Endometrium (tissue), 2 donors: ENCODE results near the gene NELFCD.
"Not testable (repeated sequence)": the region's sequence is repeated elsewhere in the genome, so short reads cannot be mapped to it uniquely, and the experiment has no call there.

Experiments used
- FAIRE-seq: peaks from 2 replicates; lab custom pipeline; 2012; peaks lifted over from hg19 to GRCh38; lab: Jason Lieb, UNC
- donor health status: control.
- donor health status: control.

The NELFCD gene

GRCh38 chr20:58973866-58974265 is 7.2 kb upstream of the NELFCD start:
- no peak for FAIRE-seq

- FAIRE-seq, result no peak
Observed at GRCh38 chr20:58975353-58975752, 5.7 kb upstream of the NELFCD start.

GRCh38 chr20:58976061-58976730 is 4.9 kb upstream of the NELFCD start:
- no peak for FAIRE-seq

DNA sequence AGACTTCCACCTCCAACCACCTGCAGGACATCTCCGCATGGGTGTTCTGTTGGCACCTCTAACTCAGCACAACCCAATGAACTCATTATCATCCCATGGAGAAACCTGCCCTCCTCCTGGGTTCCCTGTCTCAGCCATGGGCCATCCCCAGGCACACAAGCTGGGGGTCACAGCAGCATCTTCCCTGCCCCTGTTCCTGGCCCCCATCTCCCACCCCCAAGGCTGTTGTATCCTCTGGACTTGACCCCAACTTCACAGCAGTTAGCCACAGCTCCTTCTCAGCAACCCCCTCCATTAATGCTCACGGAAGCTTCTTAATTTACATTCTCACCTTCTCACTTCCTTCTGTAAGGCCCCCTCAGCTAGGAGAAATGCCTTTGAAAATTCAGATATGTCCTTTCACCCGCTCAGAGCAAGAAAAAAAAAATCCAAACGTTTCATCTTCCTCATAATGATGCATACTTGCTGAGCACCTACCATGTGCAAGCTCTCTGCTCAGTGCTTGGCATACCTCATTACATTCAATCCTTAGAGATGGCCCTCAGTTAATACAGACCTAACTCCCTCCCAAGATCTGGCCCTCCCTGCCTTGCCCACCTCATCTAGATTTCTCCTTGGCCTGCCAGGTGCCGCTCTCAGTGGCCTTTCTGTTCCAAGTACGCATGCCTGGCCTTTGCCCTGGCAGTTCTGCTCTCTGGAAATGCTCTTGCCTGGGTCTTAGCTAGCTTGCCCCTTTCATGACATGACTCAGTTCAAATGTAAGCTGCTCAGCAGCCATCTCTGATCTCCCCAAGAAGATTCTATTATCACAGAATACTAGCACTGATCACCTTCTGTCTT is 2.5 kb upstream of the NELFCD start:
- no peak for FAIRE-seq

GRCh38 chr20:58981628-58982364 is 740 bp downstream of the NELFCD start:
- FAIRE-seq, result no peak

GRCh38 chr20:58982406-58983114 is 1.5 kb downstream of the NELFCD start:
- no peak for FAIRE-seq

GRCh38 chr20:58983115-58983468 is 2.0 kb downstream of the NELFCD start:
- not testable (repeated sequence) for FAIRE-seq

DNA sequence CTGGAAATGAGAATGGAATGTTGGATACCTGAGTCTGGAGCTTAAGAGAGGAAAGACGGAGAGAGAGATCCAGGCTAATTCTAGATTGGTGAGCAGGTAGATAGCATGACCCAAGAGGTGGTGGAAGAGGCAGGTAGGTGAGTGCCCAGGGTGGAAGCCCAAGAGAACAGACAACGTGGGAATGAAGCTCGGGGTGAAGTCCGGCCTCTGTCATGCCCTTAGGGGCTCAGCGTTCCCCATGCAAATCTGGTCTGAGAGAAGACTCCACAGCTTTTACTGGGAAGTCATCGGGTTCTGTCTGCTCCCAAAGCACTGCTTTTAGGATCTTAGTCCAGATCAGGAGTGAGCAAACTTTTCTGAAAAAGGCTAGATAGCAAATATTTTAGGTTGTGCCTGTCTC is 3.6 kb downstream of the NELFCD start:
- FAIRE-seq, result no peak

GRCh38 chr20:58985656-58986055 is 4.6 kb downstream of the NELFCD start:
- FAIRE-seq, result no peak

- no peak for FAIRE-seq
Observed at GRCh38 chr20:58986286-58986967, 5.4 kb downstream of the NELFCD start.

- FAIRE-seq, result no peak
Observed at GRCh38 chr20:58986968-58987517, 6.0 kb downstream of the NELFCD start.

- no peak for FAIRE-seq
Observed at GRCh38 chr20:58987790-58988564, 6.9 kb downstream of the NELFCD start.

DNA sequence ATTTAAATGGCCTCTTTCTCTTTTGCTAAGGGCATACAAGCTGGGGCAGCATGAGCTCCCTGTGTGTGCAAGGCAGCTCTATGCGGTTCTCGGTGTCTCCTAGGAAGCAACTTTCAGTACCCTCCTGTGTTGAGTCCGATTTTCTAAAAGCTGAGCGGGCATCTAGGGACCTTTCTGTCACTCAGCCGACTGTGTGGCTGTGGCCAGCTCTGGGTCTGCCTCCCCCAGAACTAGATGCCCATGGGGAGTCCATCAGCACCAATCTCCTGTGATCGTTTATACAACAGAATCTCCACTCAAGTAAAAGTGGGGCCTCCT is 7.5 kb downstream of the NELFCD start:
- no peak for FAIRE-seq

DNA sequence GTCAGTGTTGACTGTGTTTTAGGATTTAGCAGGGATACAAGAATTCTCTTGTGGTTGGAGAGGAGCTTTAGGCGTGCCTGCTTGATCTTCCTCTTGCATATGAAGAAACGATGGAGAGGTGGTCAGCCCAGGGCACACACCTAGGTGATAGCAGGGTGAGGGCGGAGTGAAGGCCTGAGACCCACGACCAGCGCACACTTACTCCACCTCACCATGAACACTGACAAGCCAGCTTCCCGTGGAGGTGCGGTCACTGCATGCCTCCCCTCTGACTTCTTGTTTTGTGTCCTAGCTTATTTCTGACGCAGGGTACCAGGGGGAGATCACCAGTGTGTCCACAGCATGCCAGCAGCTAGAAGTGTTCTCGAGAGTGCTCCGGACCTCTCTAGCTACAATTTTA is 8.1 kb downstream of the NELFCD start:
- no peak for FAIRE-seq

GRCh38 chr20:58990651-58991445 is 9.8 kb downstream of the NELFCD start:
- FAIRE-seq, result no peak

- no peak for FAIRE-seq
Observed at GRCh38 chr20:58991715-58992114, 10.7 kb downstream of the NELFCD start.

DNA sequence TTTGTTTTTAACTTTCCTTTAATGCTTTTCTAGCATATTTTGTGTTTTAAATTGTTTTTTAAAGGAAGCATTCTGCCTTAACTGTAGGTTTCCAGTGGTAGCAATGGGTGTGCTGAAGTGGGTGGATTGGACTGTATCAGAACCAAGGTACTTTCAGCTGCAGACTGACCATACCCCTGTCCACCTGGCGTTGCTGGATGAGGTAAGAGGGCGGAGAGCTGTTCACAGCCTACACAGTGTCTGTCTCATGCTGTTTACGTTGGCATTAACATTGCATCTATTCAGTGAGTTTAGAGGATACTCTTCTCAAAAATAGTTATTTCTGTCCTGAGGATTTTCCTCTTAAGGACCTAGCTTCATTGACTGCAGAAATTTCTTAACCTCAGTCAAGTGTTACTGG is 11.9 kb downstream of the NELFCD start:
- FAIRE-seq, result no peak

- no peak for FAIRE-seq
Observed at GRCh38 chr20:58993332-58994248, 12.5 kb downstream of the NELFCD start.
